ENCODE data around the gene SELENON.

DNA sequence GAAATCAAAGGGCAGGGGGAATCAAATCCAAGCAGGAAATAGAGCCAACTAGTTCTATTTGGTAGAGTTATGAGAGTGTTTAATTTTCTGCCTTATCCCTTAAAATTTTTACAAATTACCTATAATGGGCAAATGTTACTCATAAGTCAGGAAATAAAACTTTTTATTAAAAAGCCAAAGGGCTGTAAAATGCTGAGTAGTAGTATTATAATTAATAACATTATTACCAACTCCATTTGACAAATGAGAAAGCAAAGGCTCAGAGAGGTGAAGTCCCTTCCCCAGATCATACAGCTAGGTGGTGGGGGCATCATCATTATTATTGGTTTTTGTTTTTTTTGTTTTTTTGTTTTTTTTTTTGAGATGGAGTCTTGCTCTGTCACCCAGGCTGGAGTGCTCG is 3.4 kb downstream of the SELENON start:
- TF ChIP-seq POLR2A (IDR thresholded peaks at IDR 0.05): no peak
- TF ChIP-seq, protein P1, sequence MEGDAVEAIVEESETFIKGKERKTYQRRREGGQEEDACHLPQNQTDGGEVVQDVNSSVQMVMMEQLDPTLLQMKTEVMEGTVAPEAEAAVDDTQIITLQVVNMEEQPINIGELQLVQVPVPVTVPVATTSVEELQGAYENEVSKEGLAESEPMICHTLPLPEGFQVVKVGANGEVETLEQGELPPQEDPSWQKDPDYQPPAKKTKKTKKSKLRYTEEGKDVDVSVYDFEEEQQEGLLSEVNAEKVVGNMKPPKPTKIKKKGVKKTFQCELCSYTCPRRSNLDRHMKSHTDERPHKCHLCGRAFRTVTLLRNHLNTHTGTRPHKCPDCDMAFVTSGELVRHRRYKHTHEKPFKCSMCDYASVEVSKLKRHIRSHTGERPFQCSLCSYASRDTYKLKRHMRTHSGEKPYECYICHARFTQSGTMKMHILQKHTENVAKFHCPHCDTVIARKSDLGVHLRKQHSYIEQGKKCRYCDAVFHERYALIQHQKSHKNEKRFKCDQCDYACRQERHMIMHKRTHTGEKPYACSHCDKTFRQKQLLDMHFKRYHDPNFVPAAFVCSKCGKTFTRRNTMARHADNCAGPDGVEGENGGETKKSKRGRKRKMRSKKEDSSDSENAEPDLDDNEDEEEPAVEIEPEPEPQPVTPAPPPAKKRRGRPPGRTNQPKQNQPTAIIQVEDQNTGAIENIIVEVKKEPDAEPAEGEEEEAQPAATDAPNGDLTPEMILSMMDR (IDR thresholded peaks at IDR 0.05): no peak
